Osteoblast (primary cell): Measurements from ENCODE around the gene SPDYE4. TPM values are rescaled to one million over a fixed set of nuclear protein-coding genes. Genes with fewer than 3 reads are reported as not detected.

ENCODE experiments used
- DNase-seq: peaks from one replicate; pipeline ENCODE4 v3.0.0; 2011; ENCODE audit warnings: low spot score, mixed read lengths; ENCODE audit not compliant: insufficient read length; ENCODE audit errors: missing footprints
- H2AFZ ChIP-seq: 2 replicates; pipeline ENCODE4 v1.6.0; 2011; ENCODE audit warnings: mild to moderate bottlenecking, low read length
- H3K27ac ChIP-seq: 2 replicates; pipeline ENCODE4 v1.5.1; 2011; ENCODE audit warnings: mild to moderate bottlenecking, low read depth, low read length, moderate library complexity
- H3K27me3 ChIP-seq: 2 replicates; pipeline ENCODE4 v1.6.0; 2012; ENCODE audit warnings: mild to moderate bottlenecking, control low read depth, inconsistent platforms, low read length, moderate library complexity; ENCODE audit not compliant: insufficient read depth
- H3K36me3 ChIP-seq: 2 replicates; pipeline ENCODE4 v1.5.1; 2011; ENCODE audit warnings: mild to moderate bottlenecking, low read length, control low read depth, moderate library complexity; ENCODE audit not compliant: insufficient read depth
- H3K4me1 ChIP-seq: 2 replicates; pipeline ENCODE4 v1.5.1; 2011; ENCODE audit warnings: mild to moderate bottlenecking, low read length, control low read depth, moderate library complexity; ENCODE audit not compliant: insufficient read depth
- H3K4me2 ChIP-seq: 2 replicates; pipeline ENCODE4 v1.6.0; 2011; ENCODE audit warnings: mild to moderate bottlenecking, low read length; ENCODE audit not compliant: insufficient read depth
- H3K4me3 ChIP-seq: fragments of 200-600 bp; sonication (generic); 3 replicates; pipeline ENCODE4 v1.5.1; 2012; ENCODE audit warnings: mild to moderate bottlenecking, low read length, inconsistent platforms; ENCODE audit not compliant: insufficient read depth
- H3K79me2 ChIP-seq: 2 replicates; pipeline ENCODE4 v1.6.0; 2012; ENCODE audit warnings: mild to moderate bottlenecking, low read length, control low read depth, inconsistent platforms; ENCODE audit not compliant: insufficient read depth
- H3K9me3 ChIP-seq: 2 replicates; pipeline ENCODE4 v1.5.1; 2011; ENCODE audit warnings: low read depth, low read length, control low read depth
- H4K20me1 ChIP-seq: 2 replicates; pipeline ENCODE4 v1.6.0; 2012; ENCODE audit warnings: mild to moderate bottlenecking, low read length, control low read depth; ENCODE audit not compliant: insufficient read depth
- total RNA-seq: library from RNA; depleted of rRNA; stranded (reverse); fragments of >200 nt; gene quantifications from 2 replicates; pipeline ENCODE4 v1.2.3, GENCODE V29; 2012
- TF ChIP-seq, protein P1 (sequence below): IDR thresholded peaks from 2 replicates; pipeline ENCODE4 v1.5.1; 2011; ENCODE audit warnings: mild to moderate bottlenecking, low read depth, low read length, moderate library complexity; ENCODE audit errors: extremely low read depth

SPDYE4 gene
- total RNA-seq, 1 donor = not detected

DNA sequence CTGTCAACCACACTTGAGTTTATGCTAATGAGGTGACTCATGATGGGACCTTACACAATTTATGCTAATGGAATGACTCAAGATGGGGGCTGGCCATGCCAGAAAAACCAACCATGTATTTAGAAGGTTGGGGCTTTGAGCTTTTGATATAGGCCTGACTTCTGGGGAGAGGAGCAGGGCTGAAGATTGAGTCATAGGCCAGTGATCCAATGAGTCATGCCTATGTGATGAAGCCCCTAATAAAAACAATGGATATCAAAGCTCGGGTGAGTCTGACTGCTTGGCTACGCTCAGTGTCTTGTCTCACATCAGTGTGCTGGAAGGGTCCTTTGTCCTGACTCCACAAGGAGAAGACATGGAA lies 33.5 kb upstream of the SPDYE4 start:
- Histone ChIP-seq H3K9me3 (no peaks in the 10 kb centered on the region), H3K4me2 (no peak overlapping the region), H3K27me3 (peaks cover 8% of the 10 kb centered on the region), H3K4me1 (no peaks in the 10 kb centered on the region), H4K20me1 (no peaks in the 10 kb centered on the region), H2AFZ (no peak overlapping the region), H3K4me3 (no peak overlapping the region), H3K27ac (no peak overlapping the region), H3K36me3 (no peaks in the 10 kb centered on the region), H3K79me2 (no peaks in the 10 kb centered on the region)
- DNase-seq = peak; percentile 86
- TF ChIP-seq, protein P1, sequence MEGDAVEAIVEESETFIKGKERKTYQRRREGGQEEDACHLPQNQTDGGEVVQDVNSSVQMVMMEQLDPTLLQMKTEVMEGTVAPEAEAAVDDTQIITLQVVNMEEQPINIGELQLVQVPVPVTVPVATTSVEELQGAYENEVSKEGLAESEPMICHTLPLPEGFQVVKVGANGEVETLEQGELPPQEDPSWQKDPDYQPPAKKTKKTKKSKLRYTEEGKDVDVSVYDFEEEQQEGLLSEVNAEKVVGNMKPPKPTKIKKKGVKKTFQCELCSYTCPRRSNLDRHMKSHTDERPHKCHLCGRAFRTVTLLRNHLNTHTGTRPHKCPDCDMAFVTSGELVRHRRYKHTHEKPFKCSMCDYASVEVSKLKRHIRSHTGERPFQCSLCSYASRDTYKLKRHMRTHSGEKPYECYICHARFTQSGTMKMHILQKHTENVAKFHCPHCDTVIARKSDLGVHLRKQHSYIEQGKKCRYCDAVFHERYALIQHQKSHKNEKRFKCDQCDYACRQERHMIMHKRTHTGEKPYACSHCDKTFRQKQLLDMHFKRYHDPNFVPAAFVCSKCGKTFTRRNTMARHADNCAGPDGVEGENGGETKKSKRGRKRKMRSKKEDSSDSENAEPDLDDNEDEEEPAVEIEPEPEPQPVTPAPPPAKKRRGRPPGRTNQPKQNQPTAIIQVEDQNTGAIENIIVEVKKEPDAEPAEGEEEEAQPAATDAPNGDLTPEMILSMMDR = no peak

DNA sequence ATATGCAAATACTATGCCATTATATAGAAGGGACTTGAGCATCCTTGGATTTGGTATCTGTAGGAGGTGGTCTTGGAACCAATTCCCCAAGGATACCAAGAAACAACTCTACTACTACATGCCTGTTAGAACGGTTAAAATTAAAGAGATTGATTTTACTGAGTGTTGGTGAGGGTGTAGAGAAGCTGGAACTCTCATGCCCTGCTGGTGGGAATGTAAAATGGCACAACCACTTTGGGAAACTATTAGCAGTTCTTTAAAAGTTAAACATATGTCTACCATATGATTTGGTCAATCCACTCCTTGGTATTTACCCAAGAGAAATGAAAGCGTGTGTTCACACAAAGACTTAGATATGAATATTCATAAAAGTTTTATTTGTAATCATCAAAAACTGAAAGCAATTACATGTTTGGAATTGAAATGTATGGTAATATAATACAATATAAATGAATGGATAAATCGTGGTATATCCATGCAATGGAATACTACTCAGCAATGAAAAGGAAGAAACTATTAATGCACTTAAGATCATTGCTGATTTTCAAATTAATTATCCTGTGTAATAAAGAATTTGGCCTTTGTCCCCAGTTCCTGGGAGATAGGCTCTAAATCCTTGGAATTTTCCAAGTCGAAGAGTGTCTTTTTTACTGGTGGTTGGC lies 33.0 kb upstream of the SPDYE4 start:
- Histone ChIP-seq H3K4me2 (no peak overlapping the region), H4K20me1 (no peaks in the 10 kb centered on the region), H2AFZ (no peak overlapping the region), H3K4me3 (no peak overlapping the region), H3K4me1 (no peaks in the 10 kb centered on the region), H3K9me3 (no peaks in the 10 kb centered on the region), H3K27me3 (peaks cover 8% of the 10 kb centered on the region), H3K79me2 (no peaks in the 10 kb centered on the region), H3K36me3 (no peaks in the 10 kb centered on the region), H3K27ac (no peak overlapping the region)
- TF ChIP-seq, protein P1 = no peak
- no peak for DNase-seq

DNA sequence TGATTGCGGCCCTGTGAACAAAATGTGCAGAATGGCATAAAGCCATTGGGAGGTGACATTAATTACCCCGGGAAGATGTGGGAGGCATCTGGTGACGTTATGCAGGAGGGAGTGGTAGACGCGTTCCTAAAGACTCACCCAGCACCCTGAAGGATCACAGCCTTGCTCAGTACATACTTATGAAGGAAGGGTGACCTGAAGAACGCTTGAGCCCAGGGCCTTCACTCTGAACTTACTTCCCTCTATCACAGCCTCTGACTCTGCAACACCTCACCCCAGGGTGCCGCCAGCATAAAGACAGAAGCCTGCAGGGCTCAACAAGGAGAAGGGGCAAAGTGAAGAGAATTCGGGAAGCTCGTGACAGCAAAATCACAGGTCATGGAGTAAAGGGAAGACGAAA lies 31.4 kb upstream of the SPDYE4 start:
- no peak overlapping the region for H3K4me2 ChIP-seq
- no peaks in the 10 kb centered on the region for H4K20me1 ChIP-seq
- no peak overlapping the region for H3K27ac ChIP-seq
- H3K27me3 ChIP-seq = peaks cover 4% of the 10 kb centered on the region
- H3K9me3 ChIP-seq = no peaks in the 10 kb centered on the region
- no peaks in the 10 kb centered on the region for H3K79me2 ChIP-seq
- no peak overlapping the region for H3K4me3 ChIP-seq
- TF ChIP-seq, protein P1 = no peak
- no peak for DNase-seq
- H3K4me1 ChIP-seq = no peaks in the 10 kb centered on the region
- H2AFZ ChIP-seq = no peak overlapping the region
- no peaks in the 10 kb centered on the region for H3K36me3 ChIP-seq

DNA sequence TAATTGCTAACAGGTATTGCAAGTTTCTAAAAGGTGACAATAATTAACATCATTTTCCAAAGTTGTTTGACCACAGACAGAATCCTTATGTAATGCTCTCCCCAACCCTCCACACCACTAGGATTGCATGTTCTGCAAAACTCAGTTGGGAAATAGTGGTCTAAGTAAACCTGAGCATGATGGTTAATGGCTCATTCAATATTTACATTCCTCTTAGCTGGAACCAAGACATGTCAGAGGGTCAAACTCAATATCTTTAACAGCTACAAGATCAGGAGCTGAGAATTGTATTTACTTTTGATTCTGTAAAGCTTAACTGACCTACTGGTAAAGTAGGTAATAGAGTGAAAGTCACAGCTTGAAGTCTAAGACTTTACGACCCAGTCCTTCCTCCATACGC lies 30.7 kb upstream of the SPDYE4 start:
- DNase-seq = no peak

More for the DNA sequence above, 30.7 kb upstream of the SPDYE4 start:
- H3K9me3 ChIP-seq = no peaks in the 10 kb centered on the region
- H3K4me3 ChIP-seq = no peak overlapping the region
- H3K79me2 ChIP-seq = no peaks in the 10 kb centered on the region
- H3K27me3 ChIP-seq = peaks cover 4% of the 10 kb centered on the region
- TF ChIP-seq, protein P1 = no peak
- no peaks in the 10 kb centered on the region for H3K36me3 ChIP-seq
- H3K4me2 ChIP-seq = no peak overlapping the region
- H3K4me1 ChIP-seq = no peaks in the 10 kb centered on the region
- no peak overlapping the region for H2AFZ ChIP-seq
- no peak overlapping the region for H3K27ac ChIP-seq
- no peaks in the 10 kb centered on the region for H4K20me1 ChIP-seq
